ENCODE data around the gene HOXC4. TPM values are rescaled to one million over a fixed set of nuclear protein-coding genes. Genes with fewer than 3 reads are reported as not detected.

Gene HOXC4
- polyA plus RNA-seq, 1 donor from 2014 or later = not detected

GRCh38 chr12:54005853-54006558 lies 47.6 kb upstream of the HOXC4 start:
- H3K9ac ChIP-seq (ENCODE audit: low read length) = no peak overlapping the region
- peaks cover 99% of the 10 kb centered on the region for H3K27me3 ChIP-seq (ENCODE audit: insufficient read depth, low read depth, low read length)

GRCh38 chr12:54006559-54007220 lies 46.9 kb upstream of the HOXC4 start:
- H3K36me3 ChIP-seq (ENCODE audit: insufficient read depth, low read length) = no peaks in the 10 kb centered on the region
- H4K20me1 ChIP-seq (ENCODE audit: insufficient read depth) = no peaks in the 10 kb centered on the region
- H3K4me3 ChIP-seq (ENCODE audit: low read length) = no peak overlapping the region
- no peak overlapping the region for H3K4me2 ChIP-seq (ENCODE audit: low read length)
- H3K9me3 ChIP-seq (ENCODE audit: low read length) = no peaks in the 10 kb centered on the region
- no peaks in the 10 kb centered on the region for H3K9me2 ChIP-seq (ENCODE audit: insufficient read depth, low read length)
- no peak overlapping the region for H3K27ac ChIP-seq (ENCODE audit: low read length)
- no peak overlapping the region for H3K9ac ChIP-seq (ENCODE audit: low read length)
- TF ChIP-seq SMC3 (conservative IDR thresholded peaks at IDR 0.05; ENCODE audit: poor library complexity) (no peak), CTCF (IDR thresholded peaks at IDR 0.05; ENCODE audit: poor library complexity, severe bottlenecking) (no peak), EP300 (conservative IDR thresholded peaks at IDR 0.05; ENCODE audit: poor library complexity, severe bottlenecking) (no peak), REST (IDR thresholded peaks at IDR 0.05; ENCODE audit: borderline replicate concordance) (no peak), POLR2AphosphoS5 (IDR thresholded peaks at IDR 0.05) (no peak), TAF1 (IDR thresholded peaks at IDR 0.05; ENCODE audit: low read depth) (no peak), MXI1 (conservative IDR thresholded peaks at IDR 0.05; ENCODE audit: poor library complexity, severe bottlenecking) (no peak), EZH2 (IDR thresholded peaks at IDR 0.05; ENCODE audit: borderline replicate concordance, insufficient read depth, low read length, poor library complexity, severe bottlenecking) (no peak), RAD21 (conservative IDR thresholded peaks at IDR 0.05) (no peak)
- H2AFZ ChIP-seq (ENCODE audit: low read depth, low read length) = no peak overlapping the region
- H3F3A ChIP-seq (ENCODE audit: insufficient read depth, low read length, poor library complexity, severe bottlenecking) = no peaks in the 10 kb centered on the region
- H3K79me2 ChIP-seq (replicated peaks; ENCODE audit: insufficient read depth, low read length) = no peaks in the 10 kb centered on the region
- peaks cover 99% of the 10 kb centered on the region for H3K27me3 ChIP-seq (ENCODE audit: insufficient read depth, low read depth, low read length)

More at GRCh38 chr12:54005853-54006558, 47.6 kb upstream of the HOXC4 start:
- H3K36me3 ChIP-seq (ENCODE audit: insufficient read depth, low read length) = no peaks in the 10 kb centered on the region
- no peaks in the 10 kb centered on the region for H4K20me1 ChIP-seq (ENCODE audit: insufficient read depth)
- H3K4me3 ChIP-seq (ENCODE audit: low read length) = peak overlapping the region; percentile 55
- no peaks in the 10 kb centered on the region for H3F3A ChIP-seq (ENCODE audit: insufficient read depth, low read length, poor library complexity, severe bottlenecking)
- TF ChIP-seq RAD21 (conservative IDR thresholded peaks at IDR 0.05) = peak; percentile 94
- peak; percentile 96 for TF ChIP-seq CTCF (IDR thresholded peaks at IDR 0.05; ENCODE audit: poor library complexity, severe bottlenecking)
- TF ChIP-seq POLR2AphosphoS5 (IDR thresholded peaks at IDR 0.05) = no peak
- TF ChIP-seq SMC3 (conservative IDR thresholded peaks at IDR 0.05; ENCODE audit: poor library complexity) = peak; percentile 95
- no peak for TF ChIP-seq EP300 (conservative IDR thresholded peaks at IDR 0.05; ENCODE audit: poor library complexity, severe bottlenecking)
- no peak for TF ChIP-seq TAF1 (IDR thresholded peaks at IDR 0.05; ENCODE audit: low read depth)
- H3K79me2 ChIP-seq (replicated peaks; ENCODE audit: insufficient read depth, low read length) = no peaks in the 10 kb centered on the region
- no peaks in the 10 kb centered on the region for H3K9me3 ChIP-seq (ENCODE audit: low read length)
- H3K9me2 ChIP-seq (ENCODE audit: insufficient read depth, low read length) = no peaks in the 10 kb centered on the region
- peak overlapping the region; percentile 20 for H3K4me2 ChIP-seq (ENCODE audit: low read length)
- no peak overlapping the region for H3K27ac ChIP-seq (ENCODE audit: low read length)
- no peak overlapping the region for H2AFZ ChIP-seq (ENCODE audit: low read depth, low read length)
